Ureter (tissue), 1 donor: ENCODE results near the gene ATP13A5. TPM values are rescaled to one million over a fixed set of nuclear protein-coding genes. Genes with fewer than 3 reads are reported as not detected.

Experiments
- total RNA-seq: library from RNA; stranded (reverse); gene quantifications from one replicate; pipeline ENCODE4 v1.2.4, GENCODE V29; 2023
- donor health status: DM: yes; HTN: yes; CAD: no.

The ATP13A5 gene
- total RNA-seq, 1 donor from 2014 or later: not detected

Other genes starting within 250 kb of the ATP13A5 start
- gene PLAAT1, start 137.5 kb downstream of the ATP13A5 start, total RNA-seq: 0.96 TPM
- gene ATP13A4, start 176.1 kb upstream of the ATP13A5 start, total RNA-seq: 2.1 TPM
- gene OPA1, start 214.5 kb upstream of the ATP13A5 start, total RNA-seq: 84.9 TPM